GM23338 (cell line): ENCODE results near the gene TRIM15. TPM values are rescaled to one million over a fixed set of nuclear protein-coding genes. Genes with fewer than 3 reads are reported as not detected.

ENCODE experiments used
- ATAC-seq: fragments of 200-7000 bp; cut with Tn5 transposase; 3 replicates; pipeline ENCODE4 v1.9.1; 2020
- DNase-seq: peaks from one replicate; pipeline ENCODE4 v3.0.0-alpha.2; 2015; ENCODE audit warnings: low spot score
- H2AFZ ChIP-seq: fragments of 200-600 bp; sonication (generic); 2 replicates; pipeline ENCODE4 v1.8.0; 2016; ENCODE audit warnings: antibody characterized with exemption, mild to moderate bottlenecking, moderate library complexity
- H3F3A ChIP-seq: fragments of 200-600 bp; sonication (generic); replicated peaks from 2 replicates; pipeline ENCODE4 v1.8.0; 2017; ENCODE audit warnings: antibody characterized with exemption, mixed run types, low read depth
- H3K27ac ChIP-seq: fragments of 200-600 bp; sonication (generic); 2 replicates; pipeline ENCODE4 v1.6.1; 2016; ENCODE audit warnings: low read depth
- H3K27me3 ChIP-seq: fragments of 200-600 bp; sonication (generic); 2 replicates; pipeline ENCODE4 v1.8.0; 2016; ENCODE audit warnings: mild to moderate bottlenecking, mixed run types, moderate library complexity; ENCODE audit not compliant: insufficient read depth
- H3K36me3 ChIP-seq: fragments of 200-600 bp; sonication (generic); 2 replicates; pipeline ENCODE4 v1.8.0; 2016; ENCODE audit warnings: mild to moderate bottlenecking; ENCODE audit not compliant: insufficient read depth
- H3K4me1 ChIP-seq: fragments of 200-600 bp; sonication (generic); 2 replicates; pipeline ENCODE4 v1.8.0; 2016; ENCODE audit warnings: mild to moderate bottlenecking, moderate library complexity; ENCODE audit not compliant: insufficient read depth
- H3K4me2 ChIP-seq: fragments of 200-600 bp; sonication (generic); 2 replicates; pipeline ENCODE4 v1.7.1; 2017; ENCODE audit warnings: mixed run types
- H3K4me3 ChIP-seq: fragments of 200-600 bp; sonication (generic); 2 replicates; pipeline ENCODE4 v1.6.1; 2016; ENCODE audit warnings: mixed run types
- H3K79me2 ChIP-seq: fragments of 200-600 bp; sonication (generic); replicated peaks from 2 replicates; pipeline ENCODE4 v1.8.0; 2017; ENCODE audit warnings: mild to moderate bottlenecking; ENCODE audit not compliant: insufficient read depth
- H3K9me2 ChIP-seq: fragments of 200-600 bp; sonication (generic); 2 replicates; pipeline ENCODE4 v1.8.0; 2017; ENCODE audit not compliant: insufficient read depth
- H4K20me1 ChIP-seq: fragments of 200-600 bp; sonication (generic); replicated peaks from 2 replicates; pipeline ENCODE4 v1.8.0; 2017; ENCODE audit warnings: mild to moderate bottlenecking; ENCODE audit not compliant: insufficient read depth
- H3K27ac Mint-ChIP-seq: 2 replicates; pipeline ENCODE4 v1.8.0; 2020; ENCODE audit warnings: inconsistent platforms, mild to moderate bottlenecking, moderate library complexity, mixed read lengths
- H3K27me3 Mint-ChIP-seq: 3 replicates; pipeline ENCODE4 v1.8.0; 2022; ENCODE audit warnings: low read depth, mild to moderate bottlenecking, moderate library complexity, mixed read lengths, inconsistent platforms; ENCODE audit not compliant: insufficient read depth, poor library complexity
- H3K36me3 Mint-ChIP-seq: 3 replicates; pipeline ENCODE4 v1.8.0; 2021; ENCODE audit warnings: low read depth, mild to moderate bottlenecking, inconsistent platforms, moderate library complexity, mixed read lengths
- H3K4me1 Mint-ChIP-seq: 3 replicates; pipeline ENCODE4 v1.8.0; 2020; ENCODE audit warnings: mild to moderate bottlenecking, inconsistent platforms, mixed read lengths
- H3K4me3 Mint-ChIP-seq: 3 replicates; pipeline ENCODE4 v1.8.0; 2021; ENCODE audit warnings: moderate library complexity, mild to moderate bottlenecking, inconsistent platforms, mixed read lengths
- H3K9me3 Mint-ChIP-seq: 3 replicates; pipeline ENCODE4 v1.8.0; 2020; ENCODE audit warnings: moderate library complexity, mild to moderate bottlenecking, inconsistent platforms, mixed read lengths
- CREB1 ChIP-seq: fragments of 250-450 bp; sonication (Bioruptor Pico); IDR thresholded peaks from 2 replicates; pipeline ENCODE4 v1.5.0; 2020; ENCODE audit warnings: low read depth, mild to moderate bottlenecking, moderate library complexity
- ETS1 ChIP-seq: IDR thresholded peaks from 2 replicates; pipeline ENCODE4 v1.6.1; 2016; ENCODE audit warnings: antibody characterized with exemption
- EZH2 ChIP-seq: fragments of 200-600 bp; sonication (generic); IDR thresholded peaks from one replicate; pipeline ENCODE4 v1.8.0; 2017; ENCODE audit warnings: antibody characterized with exemption, mild to moderate bottlenecking, low read depth; ENCODE audit not compliant: unreplicated experiment
- EZH2phosphoT487 ChIP-seq: fragments of 200-600 bp; sonication (generic); IDR thresholded peaks from one replicate; pipeline ENCODE4 v1.8.1; 2018; ENCODE audit warnings: antibody characterized with exemption; ENCODE audit not compliant: unreplicated experiment
- JUNB ChIP-seq: IDR thresholded peaks from one replicate; pipeline ENCODE4 v1.6.1; 2016; ENCODE audit warnings: antibody characterized with exemption; ENCODE audit not compliant: unreplicated experiment
- NANOG ChIP-seq: IDR thresholded peaks from 2 replicates; pipeline ENCODE4 v1.6.1; 2016; ENCODE audit warnings: antibody characterized with exemption, borderline replicate concordance
- POLR2AphosphoS5 ChIP-seq: IDR thresholded peaks from 2 replicates; pipeline ENCODE4 v1.6.1; 2016; ENCODE audit warnings: antibody characterized with exemption, low read depth
- STAT1 ChIP-seq: IDR thresholded peaks from one replicate; pipeline ENCODE4 v1.6.1; 2016; ENCODE audit warnings: antibody characterized with exemption; ENCODE audit not compliant: unreplicated experiment
- ZNF114 ChIP-seq: fragments of 250-450 bp; sonication (Bioruptor Pico); IDR thresholded peaks from 2 replicates; pipeline ENCODE4 v1.5.0; 2020; ENCODE audit warnings: mild to moderate bottlenecking, moderate library complexity
- polyA plus RNA-seq: library from polyadenylated mRNA; unstranded; fragments of >200 nt; fragmentation: Nextera tagmentation; extraction: Ambion mirVana; gene quantifications from 2 replicates; pipeline ENCODE4 v1.2.1, GENCODE V29; 2016
- total RNA-seq: library from RNA; depleted of rRNA; stranded (reverse); fragments of >200 nt; shearing (Covaris generic); gene quantifications from 2 replicates; pipeline ENCODE4 v1.2.3, GENCODE V29; 2014
- TF ChIP-seq, protein P1 (sequence below), 2 experiments: fragments of 200-600 bp in 1 of 2; sonication (generic) in 1 of 2; conservative IDR thresholded peaks; 2 replicates each; pipeline versions ENCODE4 v1.5.1 to v1.6.1; 2016 to 2017; ENCODE audit warnings: antibody characterized with exemption in 2 of 2, low read depth in 2 of 2, mild to moderate bottlenecking in 2 of 2, moderate library complexity in 1 of 2
- TF ChIP-seq, protein P2 (sequence below): IDR thresholded peaks from one replicate; pipeline ENCODE4 v1.6.1; 2018; ENCODE audit warnings: antibody characterized with exemption; ENCODE audit not compliant: unreplicated experiment

Gene TRIM15
- total and polyA plus RNA-seq, 2 experiments from 2014 or later, result 0.21 to 1.0 TPM

DNA sequence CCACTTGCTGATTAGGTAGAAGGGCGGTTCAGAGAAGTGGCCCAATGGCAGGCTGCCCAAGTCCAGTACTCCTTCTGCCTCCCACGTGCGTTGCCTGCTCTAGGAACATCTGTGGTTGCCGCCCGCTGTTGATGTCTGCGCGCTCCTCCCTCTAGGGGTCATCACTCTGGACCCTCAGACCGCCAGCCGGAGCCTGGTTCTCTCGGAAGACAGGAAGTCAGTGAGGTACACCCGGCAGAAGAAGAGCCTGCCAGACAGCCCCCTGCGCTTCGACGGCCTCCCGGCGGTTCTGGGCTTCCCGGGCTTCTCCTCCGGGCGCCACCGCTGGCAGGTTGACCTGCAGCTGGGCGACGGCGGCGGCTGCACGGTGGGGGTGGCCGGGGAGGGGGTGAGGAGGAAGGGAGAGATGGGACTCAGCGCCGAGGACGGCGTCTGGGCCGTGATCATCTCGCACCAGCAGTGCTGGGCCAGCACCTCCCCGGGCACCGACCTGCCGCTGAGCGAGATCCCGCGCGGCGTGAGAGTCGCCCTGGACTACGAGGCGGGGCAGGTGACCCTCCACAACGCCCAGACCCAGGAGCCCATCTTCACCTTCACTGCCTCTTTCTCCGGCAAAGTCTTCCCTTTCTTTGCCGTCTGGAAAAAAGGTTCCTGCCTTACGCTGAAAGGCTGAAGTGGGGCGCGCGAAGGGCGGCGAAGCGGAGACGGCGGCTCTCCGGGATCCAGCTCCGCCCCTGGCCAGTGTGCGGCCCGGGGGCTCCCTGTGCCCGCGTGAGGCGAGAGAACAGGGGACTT lies 8.5 kb downstream of the TRIM15 start (continued):
- TF ChIP-seq, protein P1, sequence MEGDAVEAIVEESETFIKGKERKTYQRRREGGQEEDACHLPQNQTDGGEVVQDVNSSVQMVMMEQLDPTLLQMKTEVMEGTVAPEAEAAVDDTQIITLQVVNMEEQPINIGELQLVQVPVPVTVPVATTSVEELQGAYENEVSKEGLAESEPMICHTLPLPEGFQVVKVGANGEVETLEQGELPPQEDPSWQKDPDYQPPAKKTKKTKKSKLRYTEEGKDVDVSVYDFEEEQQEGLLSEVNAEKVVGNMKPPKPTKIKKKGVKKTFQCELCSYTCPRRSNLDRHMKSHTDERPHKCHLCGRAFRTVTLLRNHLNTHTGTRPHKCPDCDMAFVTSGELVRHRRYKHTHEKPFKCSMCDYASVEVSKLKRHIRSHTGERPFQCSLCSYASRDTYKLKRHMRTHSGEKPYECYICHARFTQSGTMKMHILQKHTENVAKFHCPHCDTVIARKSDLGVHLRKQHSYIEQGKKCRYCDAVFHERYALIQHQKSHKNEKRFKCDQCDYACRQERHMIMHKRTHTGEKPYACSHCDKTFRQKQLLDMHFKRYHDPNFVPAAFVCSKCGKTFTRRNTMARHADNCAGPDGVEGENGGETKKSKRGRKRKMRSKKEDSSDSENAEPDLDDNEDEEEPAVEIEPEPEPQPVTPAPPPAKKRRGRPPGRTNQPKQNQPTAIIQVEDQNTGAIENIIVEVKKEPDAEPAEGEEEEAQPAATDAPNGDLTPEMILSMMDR (conservative IDR thresholded peaks at IDR 0.05; ENCODE audit: low read depth in 2 of 2), result peak; percentile 35 to 48
- no peak for TF ChIP-seq EZH2phosphoT487
- TF ChIP-seq JUNB, result peak; percentile 6
- TF ChIP-seq CREB1, result no peak
- TF ChIP-seq NANOG, result no peak
- no peak for TF ChIP-seq ETS1
- TF ChIP-seq, protein P2, sequence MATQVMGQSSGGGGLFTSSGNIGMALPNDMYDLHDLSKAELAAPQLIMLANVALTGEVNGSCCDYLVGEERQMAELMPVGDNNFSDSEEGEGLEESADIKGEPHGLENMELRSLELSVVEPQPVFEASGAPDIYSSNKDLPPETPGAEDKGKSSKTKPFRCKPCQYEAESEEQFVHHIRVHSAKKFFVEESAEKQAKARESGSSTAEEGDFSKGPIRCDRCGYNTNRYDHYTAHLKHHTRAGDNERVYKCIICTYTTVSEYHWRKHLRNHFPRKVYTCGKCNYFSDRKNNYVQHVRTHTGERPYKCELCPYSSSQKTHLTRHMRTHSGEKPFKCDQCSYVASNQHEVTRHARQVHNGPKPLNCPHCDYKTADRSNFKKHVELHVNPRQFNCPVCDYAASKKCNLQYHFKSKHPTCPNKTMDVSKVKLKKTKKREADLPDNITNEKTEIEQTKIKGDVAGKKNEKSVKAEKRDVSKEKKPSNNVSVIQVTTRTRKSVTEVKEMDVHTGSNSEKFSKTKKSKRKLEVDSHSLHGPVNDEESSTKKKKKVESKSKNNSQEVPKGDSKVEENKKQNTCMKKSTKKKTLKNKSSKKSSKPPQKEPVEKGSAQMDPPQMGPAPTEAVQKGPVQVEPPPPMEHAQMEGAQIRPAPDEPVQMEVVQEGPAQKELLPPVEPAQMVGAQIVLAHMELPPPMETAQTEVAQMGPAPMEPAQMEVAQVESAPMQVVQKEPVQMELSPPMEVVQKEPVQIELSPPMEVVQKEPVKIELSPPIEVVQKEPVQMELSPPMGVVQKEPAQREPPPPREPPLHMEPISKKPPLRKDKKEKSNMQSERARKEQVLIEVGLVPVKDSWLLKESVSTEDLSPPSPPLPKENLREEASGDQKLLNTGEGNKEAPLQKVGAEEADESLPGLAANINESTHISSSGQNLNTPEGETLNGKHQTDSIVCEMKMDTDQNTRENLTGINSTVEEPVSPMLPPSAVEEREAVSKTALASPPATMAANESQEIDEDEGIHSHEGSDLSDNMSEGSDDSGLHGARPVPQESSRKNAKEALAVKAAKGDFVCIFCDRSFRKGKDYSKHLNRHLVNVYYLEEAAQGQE, result no peak
- peak; percentile 41 for TF ChIP-seq EZH2
- TF ChIP-seq POLR2AphosphoS5, result no peak

DNA sequence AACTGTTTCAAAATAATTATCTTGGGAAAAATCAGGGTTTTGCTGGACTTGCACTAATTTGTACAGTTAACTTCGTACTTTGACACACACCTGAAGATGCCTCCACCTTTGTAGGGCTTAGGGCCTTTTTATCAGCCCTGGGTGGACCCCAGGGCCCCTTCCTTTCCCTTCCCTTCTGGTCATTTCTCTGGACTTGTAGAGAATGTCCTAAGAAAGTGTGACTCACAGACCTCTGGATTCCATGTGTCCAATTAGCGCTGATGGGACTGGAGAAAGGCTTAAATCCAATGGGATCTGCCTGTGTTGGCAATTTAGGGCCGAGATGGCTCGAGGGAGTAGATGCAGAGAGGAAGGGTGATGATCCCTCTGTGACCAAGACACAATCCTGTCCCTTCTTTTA lies 9.3 kb downstream of the TRIM15 start:
- H3F3A ChIP-seq, result 0 out of 2 replicates have a peak, but pooled peaks cover 4% of the 10 kb centered on the region
- DNase-seq (no peak), ATAC-seq (no peak)
- no peaks in the 10 kb centered on the region for H3K36me3 ChIP-seq
- no peaks in the 10 kb centered on the region for H3K4me1 ChIP-seq
- H2AFZ ChIP-seq, result peak overlapping the region; percentile 94
- H3K36me3 Mint-ChIP-seq, result no peaks in the 10 kb centered on the region
- peak overlapping the region; percentile 83 for H3K4me2 ChIP-seq
- H3K27ac Mint-ChIP-seq, result no peak overlapping the region
- H3K9me3 Mint-ChIP-seq, result no peaks in the 10 kb centered on the region
- H3K4me1 Mint-ChIP-seq, result peaks cover 12% of the 10 kb centered on the region; the same call in 2 of the 3 replicates
- peaks cover 37% of the 10 kb centered on the region for H3K27me3 Mint-ChIP-seq
- no peaks in the 10 kb centered on the region for H4K20me1 ChIP-seq
- H3K4me3 Mint-ChIP-seq, result peak overlapping the region; percentile 69; the same call in 2 of the 3 replicates
- H3K9me2 ChIP-seq, result no peaks in the 10 kb centered on the region
- H3K27me3 ChIP-seq, result peaks cover 48% of the 10 kb centered on the region
- H3K27ac ChIP-seq, result no peak overlapping the region
- no peaks in the 10 kb centered on the region for H3K79me2 ChIP-seq
- H3K4me3 ChIP-seq, result peak overlapping the region; percentile 60
- TF ChIP-seq ZNF114 (CRISPR knock-in tag), result no peak
- no peak for TF ChIP-seq STAT1
- no peak for TF ChIP-seq CREB1
- TF ChIP-seq NANOG, result no peak
- no peak for TF ChIP-seq EZH2
- TF ChIP-seq, protein P1 (conservative IDR thresholded peaks at IDR 0.05; ENCODE audit: low read depth in 2 of 2), result no peak
